Activated CD8-positive, alpha-beta memory T cell treated with anti-CD3 and anti-CD28 coated beads, Interleukin-2, amount 50 U/mL, for 24 hours (primary cell): ENCODE measurements around the gene SLC39A5.
"Not testable (repeated sequence)": the region's sequence is repeated elsewhere in the genome, so short reads cannot be mapped to it uniquely, and the experiment has no call there.

ENCODE experiments used
- DNase-seq: peaks from one replicate; pipeline ENCODE4 v3.0.0-alpha.2; 2020; ENCODE audit errors: extremely low read depth

The SLC39A5 gene

DNA sequence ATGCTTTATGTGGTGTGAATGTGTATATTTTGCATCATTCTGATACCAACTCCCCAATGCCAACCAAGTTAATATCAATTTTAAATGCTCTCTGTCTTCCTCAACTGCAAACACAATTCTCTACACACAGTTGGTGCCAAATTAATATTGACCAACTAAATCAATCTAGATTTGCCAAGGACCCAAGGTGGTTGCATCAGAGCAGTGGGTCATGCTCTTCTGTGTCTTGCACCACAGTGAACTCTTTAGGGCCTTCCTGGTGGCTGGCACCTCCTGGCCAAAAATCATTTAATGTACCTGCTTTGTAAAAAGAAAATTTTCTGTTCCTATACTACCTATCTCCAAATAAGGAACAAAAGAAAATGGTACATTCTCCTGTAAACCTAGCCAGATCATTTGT lies 51.0 kb downstream of the SLC39A5 start:
- no peak for DNase-seq

GRCh38 chr12:56282030-56282429 lies 52.2 kb downstream of the SLC39A5 start:
- DNase-seq = no peak

- no peak for DNase-seq
Observed at GRCh38 chr12:56282579-56282978, 52.7 kb downstream of the SLC39A5 start.

GRCh38 chr12:56284263-56284662 lies 54.4 kb downstream of the SLC39A5 start:
- not testable (repeated sequence) for DNase-seq

DNA sequence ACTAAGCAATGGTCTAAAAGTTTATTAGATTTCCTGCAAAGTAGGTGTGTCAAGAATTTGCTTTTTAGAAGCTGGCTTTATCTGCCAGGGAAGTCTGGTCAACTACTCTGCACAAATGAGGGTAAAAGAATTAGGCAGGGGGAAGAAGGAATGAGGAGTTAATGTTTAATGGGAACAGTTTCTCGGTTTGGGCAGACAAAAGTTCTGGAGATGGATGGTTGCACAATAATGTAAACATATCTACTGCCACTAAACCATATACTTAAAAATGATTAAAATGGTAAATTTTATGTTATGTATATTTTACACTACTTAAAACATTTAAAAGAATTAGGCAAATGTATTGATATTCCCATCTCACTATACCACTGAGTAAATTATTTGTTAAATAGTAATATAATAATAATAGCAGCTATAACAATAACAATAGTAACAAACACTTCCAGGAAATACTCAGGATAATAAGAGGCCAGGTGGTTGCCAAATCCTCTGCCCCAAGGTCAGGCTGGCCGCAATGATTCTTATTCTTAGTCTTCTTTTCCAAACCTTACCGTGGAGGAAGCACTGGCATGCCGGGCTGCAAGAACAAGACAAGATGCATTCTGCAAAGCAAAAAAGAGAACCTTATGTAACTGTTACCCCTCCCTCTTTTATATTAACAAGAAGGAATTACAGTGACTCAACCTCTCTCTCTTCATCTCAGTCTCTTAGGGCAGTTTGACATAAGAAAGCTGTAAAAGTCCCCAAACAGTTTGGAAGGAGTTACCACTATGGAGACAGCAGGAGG lies 56.4 kb downstream of the SLC39A5 start:
- DNase-seq = no peak
